Hepatocyte (in vitro differentiated cells): ENCODE measurements around the gene LRRC1. TPM values are rescaled to one million over a fixed set of nuclear protein-coding genes. Genes with fewer than 3 reads are reported as not detected.

Source experiments
- DNase-seq: peaks from one replicate; pipeline ENCODE4 v3.0.0-alpha.2; 2016; ENCODE audit warnings: low spot score
- H2AFZ ChIP-seq: fragments of 200-600 bp; sonication (generic); 2 replicates; pipeline ENCODE4 v1.6.0; 2016; ENCODE audit warnings: antibody characterized with exemption, mild to moderate bottlenecking
- H3K27ac ChIP-seq: fragments of 200-600 bp; sonication (generic); 2 replicates; pipeline ENCODE4 v1.5.1; 2016; ENCODE audit warnings: mild to moderate bottlenecking
- H3K27me3 ChIP-seq: fragments of 200-600 bp; sonication (generic); 2 replicates; pipeline ENCODE4 v1.6.1; 2016
- H3K36me3 ChIP-seq: fragments of 200-600 bp; sonication (generic); replicated peaks from 2 replicates; pipeline ENCODE4 v1.5.1; 2016; ENCODE audit warnings: low read depth; ENCODE audit not compliant: insufficient read depth
- H3K4me1 ChIP-seq: fragments of 200-600 bp; sonication (generic); 2 replicates; pipeline ENCODE4 v1.5.1; 2016; ENCODE audit warnings: mild to moderate bottlenecking, moderate library complexity; ENCODE audit not compliant: insufficient read depth
- H3K4me2 ChIP-seq: fragments of 200-600 bp; sonication (generic); 2 replicates; pipeline ENCODE4 v1.6.0; 2016
- H3K4me3 ChIP-seq: fragments of 200-600 bp; sonication (generic); 2 replicates; pipeline ENCODE4 v1.5.1; 2016; ENCODE audit warnings: mild to moderate bottlenecking
- H3K79me2 ChIP-seq: fragments of 200-600 bp; sonication (generic); 2 replicates; pipeline ENCODE4 v1.6.0; 2017; ENCODE audit warnings: mild to moderate bottlenecking
- H3K9me2 ChIP-seq: fragments of 200-600 bp; sonication (generic); replicated peaks from 2 replicates; pipeline ENCODE4 v1.6.0; 2017; ENCODE audit warnings: mild to moderate bottlenecking; ENCODE audit not compliant: insufficient read depth
- H3K9me3 ChIP-seq: fragments of 200-600 bp; sonication (generic); 2 replicates; pipeline ENCODE4 v1.5.1; 2016; ENCODE audit warnings: low read depth, mild to moderate bottlenecking
- H4K20me1 ChIP-seq: fragments of 200-600 bp; sonication (generic); 2 replicates; pipeline ENCODE4 v1.6.0; 2016; ENCODE audit warnings: mild to moderate bottlenecking; ENCODE audit not compliant: insufficient read depth, poor library complexity, severe bottlenecking
- CTCF ChIP-seq: fragments of 200-600 bp; sonication (generic); IDR thresholded peaks from 2 replicates; pipeline ENCODE4 v1.5.1; 2016; ENCODE audit warnings: antibody characterized with exemption, mild to moderate bottlenecking; ENCODE audit not compliant: poor library complexity
- EZH2 ChIP-seq: fragments of 200-600 bp; sonication (generic); IDR thresholded peaks from 2 replicates; pipeline ENCODE4 v1.6.1; 2016; ENCODE audit warnings: antibody characterized with exemption, mild to moderate bottlenecking, borderline replicate concordance
- EZH2phosphoT487 ChIP-seq: fragments of 200-600 bp; sonication (generic); IDR thresholded peaks from one replicate; pipeline ENCODE4 v1.6.1; 2018; ENCODE audit warnings: antibody characterized with exemption, mild to moderate bottlenecking, low read depth, moderate library complexity; ENCODE audit not compliant: unreplicated experiment, severe bottlenecking
- WGBS: methylation state at CpG from one replicate; pipeline ENCODE4 v1.1.6; 2016; ENCODE audit warnings: low lambda C conversion rate; ENCODE audit errors: missing lambda C conversion rate; 5-methylcytosine and 5-hydroxymethylcytosine counted together
- polyA plus RNA-seq: library from polyadenylated mRNA; unstranded; fragments of >200 nt; fragmentation: Nextera tagmentation; extraction: Ambion mirVana; gene quantifications from 2 replicates; pipeline ENCODE4 v1.2.1, GENCODE V29; 2016
- total RNA-seq: library from RNA; depleted of rRNA; stranded (reverse); fragments of >200 nt; gene quantifications from 2 replicates; pipeline ENCODE4 v1.2.3, GENCODE V29; 2014

LRRC1 gene
- total and polyA plus RNA-seq, 2 experiments from 2014 or later, result 54.3 to 61.4 TPM

GRCh38 chr6:53813096-53813495, 18.3 kb downstream of the LRRC1 start:
- TF ChIP-seq CTCF (no peak), EZH2 (no peak), EZH2phosphoT487 (no peak)
- peak; percentile 36 for DNase-seq
- Histone ChIP-seq H3K27me3 (no peaks in the 10 kb centered on the region), H3K4me3 (no peak overlapping the region), H3K36me3 (no peaks in the 10 kb centered on the region), H4K20me1 (peaks cover 38% of the 10 kb centered on the region), H2AFZ (no peak overlapping the region), H3K9me3 (no peaks in the 10 kb centered on the region), H3K4me1 (peaks cover 56% of the 10 kb centered on the region), H3K9me2 (no peaks in the 10 kb centered on the region), H3K4me2 (no peak overlapping the region), H3K79me2 (peaks cover 93% of the 10 kb centered on the region), H3K27ac (no peak overlapping the region)
- 86% methylated on average over 1 of the region's 1 CpG for WGBS

GRCh38 chr6:53813801-53814200, 19.0 kb downstream of the LRRC1 start:
- Histone ChIP-seq H3K4me3 (no peak overlapping the region), H3K79me2 (peaks cover 93% of the 10 kb centered on the region), H3K27ac (no peak overlapping the region), H3K36me3 (no peaks in the 10 kb centered on the region), H2AFZ (no peak overlapping the region), H3K9me3 (no peaks in the 10 kb centered on the region), H3K4me1 (peaks cover 54% of the 10 kb centered on the region), H4K20me1 (peaks cover 34% of the 10 kb centered on the region), H3K9me2 (no peaks in the 10 kb centered on the region), H3K27me3 (no peaks in the 10 kb centered on the region), H3K4me2 (no peak overlapping the region)
- DNase-seq, result no peak
- WGBS, result 86% methylated on average over 1 of the region's 1 CpG
- TF ChIP-seq CTCF (no peak), EZH2phosphoT487 (no peak), EZH2 (no peak)

GRCh38 chr6:53814353-53814752, 19.5 kb downstream of the LRRC1 start:
- TF ChIP-seq CTCF (no peak), EZH2phosphoT487 (no peak), EZH2 (no peak)
- no peaks in the 10 kb centered on the region for H3K36me3 ChIP-seq
- peaks cover 34% of the 10 kb centered on the region for H4K20me1 ChIP-seq
- H3K27ac ChIP-seq, result no peak overlapping the region
- DNase-seq, result no peak
- H3K4me3 ChIP-seq, result no peak overlapping the region
- no peak overlapping the region for H2AFZ ChIP-seq
- H3K9me2 ChIP-seq, result no peaks in the 10 kb centered on the region
- H3K9me3 ChIP-seq, result no peaks in the 10 kb centered on the region
- peaks cover 93% of the 10 kb centered on the region for H3K79me2 ChIP-seq
- H3K4me2 ChIP-seq, result no peak overlapping the region
- H3K27me3 ChIP-seq, result no peaks in the 10 kb centered on the region
- peaks cover 54% of the 10 kb centered on the region for H3K4me1 ChIP-seq
- WGBS, result 80% methylated on average over 2 of the region's 2 CpGs

GRCh38 chr6:53815381-53816119, 20.7 kb downstream of the LRRC1 start:
- H4K20me1 ChIP-seq, result peaks cover 37% of the 10 kb centered on the region
- TF ChIP-seq EZH2phosphoT487 (no peak), EZH2 (no peak), CTCF (no peak)
- peaks cover 42% of the 10 kb centered on the region for H3K4me1 ChIP-seq
- no peak overlapping the region for H2AFZ ChIP-seq
- H3K4me3 ChIP-seq, result no peak overlapping the region
- H3K9me2 ChIP-seq, result no peaks in the 10 kb centered on the region
- H3K9me3 ChIP-seq, result no peaks in the 10 kb centered on the region
- DNase-seq, result no peak
- WGBS, result 57% methylated on average over 7 of the region's 7 CpGs
- H3K4me2 ChIP-seq, result peak overlapping the region; percentile 26
- H3K27me3 ChIP-seq, result no peaks in the 10 kb centered on the region
- no peaks in the 10 kb centered on the region for H3K36me3 ChIP-seq
- peak overlapping the region; percentile 33 for H3K27ac ChIP-seq
- peaks cover 93% of the 10 kb centered on the region for H3K79me2 ChIP-seq
